ENCODE measurements around the gene EXOC3L1.

The EXOC3L1 gene

GRCh38 chr16:67173323-67173722 is 16.6 kb downstream of the EXOC3L1 start:
- TF ChIP-seq CTCF (IDR thresholded peaks at IDR 0.05; ENCODE audit: insufficient read depth, low read length, missing control alignments): no peak
- H3K4me3 ChIP-seq (ENCODE audit: low read depth, low read length): peak overlapping the region; percentile 56
- ChIA-PET CTCF (interaction anchor here (0.9 to 10.1 kb wide), 7 partner anchors 11 to 219 kb away, joined by 3 to 110 read pairs (median 5); partner anchors contain the start of gene MATCAP1), POLR2A (interaction anchor here (0.6 to 1.1 kb wide), 3 partner anchors 18 to 160 kb away, joined by 3 to 4 read pairs (median 3); partner anchors contain the start of gene B3GNT9)
- no peak for DNase-seq (ENCODE audit: low read depth, low spot score)

GRCh38 chr16:67170949-67171649 is 18.8 kb downstream of the EXOC3L1 start:
- no peak for DNase-seq (ENCODE audit: low read depth, low spot score)
- CTCF ChIA-PET: interaction anchor here (0.6 to 10.1 kb wide), 6 partner anchors 11 to 194 kb away, joined by 3 to 110 read pairs (median 18); partner anchors contain the start of genes B3GNT9, FBXL8, MATCAP1 and TRADD

GRCh38 chr16:67170168-67170948 is 19.6 kb downstream of the EXOC3L1 start, which contains the start of gene NOL3:
Gene NOL3, plus strand, starts transcription at chr16:67170538.
- ChIA-PET POLR2A (interaction anchor here (0.7 to 2.2 kb wide), 7 partner anchors 10 to 172 kb away, joined by 3 to 5 read pairs (median 4); partner anchors contain the start of gene B3GNT9), CTCF (interaction anchor here (0.6 to 10.1 kb wide), 10 partner anchors 10 to 411 kb away, joined by 3 to 110 read pairs (median 5); partner anchors contain the start of genes B3GNT9, FBXL8, MATCAP1 and TRADD)
- TF ChIP-seq CTCF (IDR thresholded peaks at IDR 0.05; ENCODE audit: insufficient read depth, low read length, missing control alignments): peak; percentile 48
- H3K4me3 ChIP-seq (ENCODE audit: low read depth, low read length): peak within 1 kb of the TSS; percentile 56
- no peak for DNase-seq (ENCODE audit: low read depth, low spot score)

More at GRCh38 chr16:67170949-67171649, 18.8 kb downstream of the EXOC3L1 start:
- POLR2A ChIA-PET: interaction anchor here (0.8 to 2.2 kb wide), 4 partner anchors 21 to 172 kb away, joined by 3 to 4 read pairs (median 4); partner anchors contain the start of gene B3GNT9
- peak overlapping the region; percentile 56 for H3K4me3 ChIP-seq (ENCODE audit: low read depth, low read length)
- no peak for TF ChIP-seq CTCF (IDR thresholded peaks at IDR 0.05; ENCODE audit: insufficient read depth, low read length, missing control alignments)

- DNase-seq (ENCODE audit: low read depth, low spot score): no peak
- ChIA-PET CTCF (interaction anchor here (0.7 to 10.1 kb wide), 8 partner anchors 10 to 411 kb away, joined by 3 to 110 read pairs (median 8); partner anchors contain the start of genes B3GNT9, FBXL8, MATCAP1 and TRADD), POLR2A (interaction anchor here (0.7 to 2.2 kb wide), 4 partner anchors 9 to 45 kb away, joined by 3 to 5 read pairs (median 4); no protein-coding TSS in a partner anchor)
- peak overlapping the region; percentile 56 for H3K4me3 ChIP-seq (ENCODE audit: low read depth, low read length)
- peak; percentile 64 for TF ChIP-seq CTCF (IDR thresholded peaks at IDR 0.05; ENCODE audit: insufficient read depth, low read length, missing control alignments)
Measured at GRCh38 chr16:67169642-67170167, 20.2 kb downstream of the EXOC3L1 start.

GRCh38 chr16:67169011-67169451 is 20.9 kb downstream of the EXOC3L1 start:
- no peak for DNase-seq (ENCODE audit: low read depth, low spot score)
- ChIA-PET CTCF (interaction anchor here (1.0 to 10.1 kb wide), 6 partner anchors 9 to 212 kb away, joined by 3 to 110 read pairs (median 18); partner anchors contain the start of genes B3GNT9, FBXL8, MATCAP1 and TRADD), POLR2A (interaction anchor here (2.2 kb wide), 1 partner anchor 29 kb away, joined by 4 read pairs; no protein-coding TSS in a partner anchor)
- no peak overlapping the region; the same call in 1 of the 2 replicates for H3K4me3 ChIP-seq (ENCODE audit: low read depth, low read length)
- TF ChIP-seq CTCF (IDR thresholded peaks at IDR 0.05; ENCODE audit: insufficient read depth, low read length, missing control alignments): no peak

Data from AG04449 (cell line).